ENCODE data around the gene EXOC5. TPM values are rescaled to one million over a fixed set of nuclear protein-coding genes. Genes with fewer than 3 reads are reported as not detected.

EXOC5 gene
- total and polyA plus RNA-seq, 9 donors: 10.3 to 65.7 (median 44.0) TPM

- Histone ChIP-seq H3K36me3 (no peaks in the 10 kb centered on the region), H3K9me3 (no peaks in the 10 kb centered on the region), H3K27ac (peak overlapping the region in 1 of 2 donors; percentile 26), H3K4me1 (ENCODE audit: insufficient read depth) (peaks cover 4% of the 10 kb centered on the region), H3K4me3 (no peak overlapping the region), H3K27me3 (no peaks in the 10 kb centered on the region)
- intact Hi-C loops (cut with DNase I): no loop called here
- DNase-seq: no peak
- no peak for TF ChIP-seq EP300 (IDR thresholded peaks at IDR 0.05)
- no peak for TF ChIP-seq POLR2A (IDR thresholded peaks at IDR 0.05)
- TF ChIP-seq, protein P1, sequence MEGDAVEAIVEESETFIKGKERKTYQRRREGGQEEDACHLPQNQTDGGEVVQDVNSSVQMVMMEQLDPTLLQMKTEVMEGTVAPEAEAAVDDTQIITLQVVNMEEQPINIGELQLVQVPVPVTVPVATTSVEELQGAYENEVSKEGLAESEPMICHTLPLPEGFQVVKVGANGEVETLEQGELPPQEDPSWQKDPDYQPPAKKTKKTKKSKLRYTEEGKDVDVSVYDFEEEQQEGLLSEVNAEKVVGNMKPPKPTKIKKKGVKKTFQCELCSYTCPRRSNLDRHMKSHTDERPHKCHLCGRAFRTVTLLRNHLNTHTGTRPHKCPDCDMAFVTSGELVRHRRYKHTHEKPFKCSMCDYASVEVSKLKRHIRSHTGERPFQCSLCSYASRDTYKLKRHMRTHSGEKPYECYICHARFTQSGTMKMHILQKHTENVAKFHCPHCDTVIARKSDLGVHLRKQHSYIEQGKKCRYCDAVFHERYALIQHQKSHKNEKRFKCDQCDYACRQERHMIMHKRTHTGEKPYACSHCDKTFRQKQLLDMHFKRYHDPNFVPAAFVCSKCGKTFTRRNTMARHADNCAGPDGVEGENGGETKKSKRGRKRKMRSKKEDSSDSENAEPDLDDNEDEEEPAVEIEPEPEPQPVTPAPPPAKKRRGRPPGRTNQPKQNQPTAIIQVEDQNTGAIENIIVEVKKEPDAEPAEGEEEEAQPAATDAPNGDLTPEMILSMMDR (IDR thresholded peaks at IDR 0.05): no peak
- WGBS, 3 donors: 49 to 60% (median 52%) methylated on average over 6 of the region's 6 CpGs
Measured at GRCh38 chr14:57160333-57160732, 108.4 kb downstream of the EXOC5 start.

- Histone ChIP-seq H3K4me3 (no peak overlapping the region), H3K27me3 (no peaks in the 10 kb centered on the region), H3K9me3 (no peaks in the 10 kb centered on the region), H3K27ac (no peak overlapping the region), H3K36me3 (no peaks in the 10 kb centered on the region), H3K4me1 (ENCODE audit: insufficient read depth) (peaks cover 2% of the 10 kb centered on the region)
- WGBS, 3 donors: 96 to 98% (median 97%) methylated on average over 4 of the region's 4 CpGs
- TF ChIP-seq EP300 (IDR thresholded peaks at IDR 0.05) (no peak), POLR2A (IDR thresholded peaks at IDR 0.05) (no peak)
- TF ChIP-seq, protein P1 (IDR thresholded peaks at IDR 0.05): no peak
- DNase-seq: no peak
- intact Hi-C loops (cut with DNase I): no loop called here
Measured at GRCh38 chr14:57153286-57153685, 115.4 kb downstream of the EXOC5 start.

Other genes with a start within 250 kb of the EXOC5 start
- 10 to 100 TPM; 12.8 to 31.0 (median 26.6) TPM for gene AP5M1, start 66 bp upstream of the EXOC5 start, total RNA-seq
- 10 to 100 TPM in 1 of 2 donors, 1 to 10 TPM in 1; 7.3 to 19.3 TPM for gene AP5M1, start 66 bp upstream of the EXOC5 start, polyA plus RNA-seq
- 10 to 100 TPM; 12.5 to 29.4 (median 20.8) TPM for gene NAA30, start 121.7 kb upstream of the EXOC5 start, total RNA-seq
- 10 to 100 TPM in 1 of 2 donors, 1 to 10 TPM in 1; 9.4 to 16.4 TPM for gene NAA30, start 121.7 kb upstream of the EXOC5 start, polyA plus RNA-seq
- gene CCDC198, start 225.0 kb upstream of the EXOC5 start, total RNA-seq: 10 to 100 TPM in 1 of 7 donors, 1 to 10 TPM in 3, under 1 TPM in 1, not detected in 2; 0.05 to 12.3 (median 1.3) TPM
- not detected for gene CCDC198, start 225.0 kb upstream of the EXOC5 start, polyA plus RNA-seq

Data from ovary (tissue), 9 donors.